Ovary (tissue), 9 donors: ENCODE data around the gene TIPARP. TPM values are rescaled to one million over a fixed set of nuclear protein-coding genes. Genes with fewer than 3 reads are reported as not detected.

Experiments
- DNase-seq, 5 donors: peaks; one replicate each; pipeline ENCODE4 v3.0.0-alpha.2; 2019 to 2020
- H3K27ac ChIP-seq, 2 donors: fragments of 200-600 bp; one replicate each; pipeline versions ENCODE4 v1.5.1 to v1.8.0; 2019 to 2022
- H3K27me3 ChIP-seq: fragments of 200-600 bp; one replicate; pipeline ENCODE4 v1.8.0; 2022
- H3K36me3 ChIP-seq: fragments of 200-600 bp; sonication (generic); one replicate; pipeline ENCODE4 v1.5.1; 2019
- H3K4me1 ChIP-seq: one replicate; pipeline ENCODE4 v1.8.1; 2013; ENCODE audit warnings: mild to moderate bottlenecking, moderate library complexity; ENCODE audit not compliant: insufficient read depth
- H3K4me3 ChIP-seq: fragments of 200-600 bp; sonication (generic); one replicate; pipeline ENCODE4 v1.5.1; 2017
- H3K9me3 ChIP-seq, 2 donors: fragments of 200-600 bp in 1 of 2; sonication (generic) in 1 of 2; one replicate each; pipeline versions ENCODE4 v1.5.1 to v1.8.1; 2013 to 2019; ENCODE audit warnings: mild to moderate bottlenecking in 1 of 2, moderate library complexity in 1 of 2
- CTCF ChIP-seq, 3 donors: fragments of 450-650 bp in 2 of 3; fragments of 200-600 bp in 1 of 3; IDR thresholded peaks; one replicate each; pipeline versions ENCODE4 v1.5.1 to v1.8.0; 2016 to 2022; ENCODE audit warnings: antibody characterized with exemption in 3 of 3, mild to moderate bottlenecking in 1 of 3
- EP300 ChIP-seq: sonication (generic); formaldehyde crosslinking; IDR thresholded peaks from one replicate; pipeline ENCODE4 v1.6.1; 2017; ENCODE audit warnings: antibody characterized with exemption
- POLR2A ChIP-seq: fragments of 450-650 bp; IDR thresholded peaks from one replicate; pipeline ENCODE4 v1.6.1; 2017; ENCODE audit warnings: antibody characterized with exemption, mild to moderate bottlenecking, moderate library complexity
- WGBS, 3 donors: extraction: QIAGEN DNeasy Blood & Tissue Kit in 1 of 3; methylation state at CpG; one replicate each; pipeline versions ENCODE4 v1.1.5 to v1.1.7; 2013 to 2017; 5-methylcytosine and 5-hydroxymethylcytosine counted together
- intact Hi-C, 4 donors: fragments of 100-400 bp; cut with DNase I; formaldehyde crosslinking; loops; one replicate each; pipeline versions ENCODE4 v1.11.0 to v1.15.1; 2022 to 2023
- polyA plus RNA-seq, 2 donors: library from polyadenylated mRNA; stranded (reverse); fragments of 200-250 nt in 1 of 2; fragments of 350-450 nt in 1 of 2; fragmentation: Illumina TruSeq in 1 of 2; extraction: RNeasy Lipid Tissue Mini Kit (QIAGEN cat#74804) in 1 of 2; gene quantifications; one replicate each; pipeline ENCODE4 v1.2.3, GENCODE V29; 2013 to 2014
- total RNA-seq, 7 donors: library from RNA; depleted of rRNA in 2 of 7; stranded (reverse); fragments of >200 nt in 2 of 7; fragmentation: NEBNext Ultra II Directional in 3 of 7; extraction: Animal tissue kit (Norgen Biotek cat#: 25700) in 3 of 7; gene quantifications; one replicate each; pipeline versions ENCODE4 v1.1.0 to v1.2.4, GENCODE V29; 2016 to 2023
- donor health status: DM: no; HTN: no; CAD: no; lungs with moderate emphysema.
- donor health status: DM: no; HTN: no; CAD: no.
- donor health status: Bipolar disorder and iron deficiency.
- donor health status: DM: yes; HTN: yes; CAD: no.
- donor health status: DM: no; HTN: no; CAD: no.
- donor health status: DM: yes; HTN: yes; CAD: no.

The TIPARP gene
- total and polyA plus RNA-seq, 9 donors: 11.3 to 109 (median 46.1) TPM

DNA sequence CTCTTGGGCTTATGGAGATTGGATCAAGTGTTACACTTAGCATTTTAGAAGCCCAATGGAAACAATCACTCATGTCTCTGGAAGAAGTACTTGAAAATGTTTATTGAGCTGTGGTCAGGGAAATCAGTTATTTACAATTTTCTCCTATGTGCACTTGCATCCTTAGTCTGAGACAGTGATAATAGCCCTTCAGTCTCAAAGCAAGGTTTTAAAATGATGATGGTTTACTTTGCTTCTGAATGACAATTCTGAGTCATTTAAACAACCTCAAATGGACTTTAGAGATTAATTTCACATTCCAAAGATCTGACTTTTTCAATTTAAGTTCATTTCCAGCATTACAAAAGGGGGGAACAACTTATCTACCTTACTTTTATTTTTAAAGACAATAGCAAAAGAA lies 20.1 kb downstream of the TIPARP start:
- H3K4me1 ChIP-seq: peaks cover 5% of the 10 kb centered on the region
- H3K9me3 ChIP-seq: no peaks in the 10 kb centered on the region
- no peak overlapping the region for H3K27ac ChIP-seq
- intact Hi-C loops: no loop called here
- no peaks in the 10 kb centered on the region for H3K36me3 ChIP-seq
- no peak for DNase-seq
- no peak overlapping the region for H3K4me3 ChIP-seq
- TF ChIP-seq EP300 (no peak), POLR2A (no peak), CTCF (IDR thresholded peaks at IDR 0.05) (no peak)
- H3K27me3 ChIP-seq: no peaks in the 10 kb centered on the region

- Histone ChIP-seq H3K9me3 (no peaks in the 10 kb centered on the region), H3K27me3 (no peaks in the 10 kb centered on the region), H3K36me3 (no peaks in the 10 kb centered on the region), H3K4me1 (no peaks in the 10 kb centered on the region), H3K27ac (no peak overlapping the region), H3K4me3 (no peak overlapping the region)
- WGBS, 3 donors: 70 to 80% (median 76%) methylated on average over 1 of the region's 1 CpG
- TF ChIP-seq CTCF (IDR thresholded peaks at IDR 0.05) (no peak), EP300 (no peak), POLR2A (no peak)
- intact Hi-C loops: loop anchor here in 1 of 4 donors (10.0 kb wide), 1 partner anchor 112 kb away; no protein-coding TSS in a partner anchor
- DNase-seq: no peak
These were observed 28.0 kb downstream of the TIPARP start for GRCh38 chr3:156702367-156702766.

DNA sequence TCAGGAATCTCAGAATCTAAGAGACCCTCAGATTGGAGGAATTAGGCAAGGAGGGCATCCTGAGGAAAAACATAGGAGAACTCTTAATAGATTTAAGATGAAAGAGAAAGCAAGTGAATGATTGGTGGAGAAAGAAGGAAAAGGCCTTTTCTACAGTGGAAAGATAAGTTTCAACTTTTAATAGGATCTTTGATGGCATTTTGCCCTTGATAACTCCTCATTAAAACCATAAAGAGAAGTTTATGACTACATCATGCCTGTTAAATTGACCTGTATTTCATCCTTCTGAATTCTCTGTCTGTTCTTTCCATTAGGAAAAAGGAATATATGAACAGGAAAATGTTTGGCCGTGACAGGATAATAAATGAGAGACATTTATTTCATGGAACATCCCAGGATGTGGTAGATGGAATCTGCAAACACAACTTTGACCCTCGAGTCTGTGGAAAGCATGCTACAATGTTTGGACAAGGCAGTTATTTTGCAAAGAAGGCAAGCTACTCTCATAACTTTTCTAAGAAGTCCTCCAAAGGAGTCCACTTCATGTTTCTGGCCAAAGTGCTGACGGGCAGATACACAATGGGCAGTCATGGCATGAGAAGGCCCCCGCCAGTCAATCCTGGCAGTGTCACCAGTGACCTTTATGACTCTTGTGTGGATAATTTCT lies 30.1 kb downstream of the TIPARP start:
- no peaks in the 10 kb centered on the region for H3K27me3 ChIP-seq
- no peaks in the 10 kb centered on the region for H3K4me1 ChIP-seq
- DNase-seq: no peak
- no peak overlapping the region for H3K4me3 ChIP-seq
- WGBS, 3 donors: 89 to 92% (median 91%) methylated on average over 4 of the region's 4 CpGs
- no peak overlapping the region for H3K27ac ChIP-seq
- intact Hi-C loops: loop anchor here in 1 of 4 donors (10.0 kb wide), 1 partner anchor 110 kb away; no protein-coding TSS in a partner anchor
- no peaks in the 10 kb centered on the region for H3K36me3 ChIP-seq
- no peaks in the 10 kb centered on the region for H3K9me3 ChIP-seq
- TF ChIP-seq CTCF (IDR thresholded peaks at IDR 0.05): no peak
- no peak for TF ChIP-seq EP300
- no peak for TF ChIP-seq POLR2A

DNA sequence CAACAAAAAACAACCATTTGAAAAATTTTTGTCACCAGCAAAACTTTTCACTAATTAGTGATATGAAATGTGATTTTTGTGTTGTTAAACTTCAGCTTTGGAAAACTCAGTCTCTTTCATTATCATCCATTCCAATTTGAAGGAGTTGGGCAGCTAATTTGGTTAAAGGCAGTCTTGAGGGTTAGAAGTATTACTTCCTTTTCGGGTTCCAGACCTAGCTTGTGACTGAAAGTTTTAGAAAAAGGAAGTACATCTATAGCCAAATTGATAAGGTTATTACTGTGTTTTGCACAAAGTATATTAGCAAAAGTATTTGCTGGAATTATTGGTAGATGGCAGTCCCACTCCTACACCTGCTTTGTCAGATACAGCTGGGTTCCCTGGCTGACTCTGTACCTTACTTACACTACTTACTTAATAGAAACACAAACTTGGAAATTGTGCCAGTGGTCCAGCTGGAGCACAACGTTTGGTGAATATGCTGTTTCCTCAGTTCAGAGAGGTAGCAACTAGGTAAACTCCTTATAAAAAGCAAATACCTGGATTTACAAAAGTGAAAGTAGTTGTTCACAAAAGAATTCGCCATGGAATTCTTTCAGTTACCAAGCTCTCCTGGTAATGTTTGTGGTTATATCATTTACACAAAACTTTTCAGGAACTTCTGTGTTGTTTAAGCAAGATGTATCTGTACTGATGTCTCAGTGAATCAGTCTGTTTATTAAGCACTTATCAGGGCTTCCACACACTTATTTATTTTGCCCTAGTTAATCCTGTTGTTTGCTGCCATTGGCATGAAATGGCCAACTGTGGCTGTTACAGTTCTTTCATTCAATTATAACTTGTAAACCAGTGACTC lies 31.6 kb downstream of the TIPARP start:
- 62 to 67% (median 67%) methylated on average over 3 of the region's 3 CpGs for WGBS, 3 donors
- intact Hi-C loops: loop anchor here in 1 of 4 donors (10.0 kb wide), 1 partner anchor 109 kb away; no protein-coding TSS in a partner anchor

More for the DNA sequence above, 31.6 kb downstream of the TIPARP start:
- Histone ChIP-seq H3K9me3 (no peaks in the 10 kb centered on the region), H3K36me3 (no peaks in the 10 kb centered on the region), H3K27me3 (no peaks in the 10 kb centered on the region), H3K4me3 (no peak overlapping the region), H3K27ac (no peak overlapping the region), H3K4me1 (no peaks in the 10 kb centered on the region)
- DNase-seq: no peak
- TF ChIP-seq EP300 (no peak), POLR2A (no peak), CTCF (IDR thresholded peaks at IDR 0.05) (no peak)
